HepG2 (cell line): Measurements from ENCODE around the gene FBXL2. TPM values are rescaled to one million over a fixed set of nuclear protein-coding genes. Genes with fewer than 3 reads are reported as not detected.

Source experiments
- ATAC-seq: fragments of 200-7000 bp; cut with Tn5 transposase; 3 replicates; pipeline ENCODE4 v1.9.1; 2020; ENCODE audit warnings: mild to moderate bottlenecking, moderate library complexity
- BruUV-seq: library from RNA; stranded (reverse); fragments of 400-500 nt; replicated peaks from 2 replicates; lab custom pipeline; 2021; lab: Mats Ljungman, UMichigan
- CTCF ChIA-PET: fragments of 300-600 bp; formaldehyde crosslinking; extraction: SDS; loops from one replicate; lab custom pipeline; 2021; ENCODE audit warnings: low total read pairs, inconsistent platforms, low intra/inter-chr PET ratio; lab: Yijun Ruan, JAX
- POLR2A ChIA-PET: fragments of 350-600 bp; sonication (Branson Sonifier 250); formaldehyde crosslinking; loops from one replicate; lab custom pipeline; 2020; ENCODE audit warnings: antibody characterized with exemption, inconsistent platforms; lab: Yijun Ruan, JAX
- DNase-seq: peaks from one replicate; pipeline ENCODE4 v3.0.0-alpha.2; 2015; ENCODE audit warnings: low spot score
- FAIRE-seq: peaks from 3 replicates; lab custom pipeline; 2011; peaks lifted over from hg19 to GRCh38; lab: Jason Lieb, UNC
- H2AFZ ChIP-seq: one replicate; pipeline ENCODE4 v1.6.1; 2011; ENCODE audit warnings: low read length, inconsistent platforms
- H3K27ac ChIP-seq: fragments of 300-600 bp; 3 replicates; pipeline ENCODE4 v1.8.0; 2011; ENCODE audit warnings: mixed run types, mild to moderate bottlenecking, mixed read lengths, low read length, inconsistent platforms; ENCODE audit not compliant: insufficient read depth; ENCODE audit errors: extremely low read length
- H3K27me3 ChIP-seq, 2 experiments: fragments of 200-600 bp in 1 of 2; 2 replicates in 1 of 2; 3 replicates in 1 of 2; pipeline versions ENCODE4 v1.6.0 to v1.8.0; 2011; ENCODE audit warnings: low read length in 2 of 2, mild to moderate bottlenecking in 2 of 2, moderate library complexity in 2 of 2, inconsistent platforms in 1 of 2; ENCODE audit not compliant: insufficient read depth in 2 of 2, control insufficient read depth in 1 of 2
- H3K36me3 ChIP-seq, 2 experiments: fragments of 200-600 bp in 1 of 2; replicated peaks in 1 of 2; 2 replicates in 1 of 2; 3 replicates in 1 of 2; pipeline versions ENCODE4 v1.5.1 to v1.8.0; 2011; ENCODE audit warnings: low read length in 2 of 2, inconsistent platforms in 1 of 2; ENCODE audit not compliant: insufficient read depth in 2 of 2, control insufficient read depth in 1 of 2
- H3K4me1 ChIP-seq: 2 replicates; pipeline ENCODE4 v1.5.1; 2012; ENCODE audit warnings: low read length, inconsistent platforms; ENCODE audit not compliant: insufficient read depth
- H3K4me2 ChIP-seq: 2 replicates; pipeline ENCODE4 v1.6.0; 2011; ENCODE audit warnings: low read depth, low read length, inconsistent platforms
- H3K4me3 ChIP-seq, 3 experiments: fragments of 200-600 bp in 1 of 3; sonication (generic), shearing (Covaris generic) in 1 of 3; replicated peaks in 1 of 3; 2 replicates each; pipeline ENCODE4 v1.5.1; 2011 to 2016; ENCODE audit warnings: low read length in 3 of 3, inconsistent platforms in 2 of 3, low read depth in 2 of 3, mild to moderate bottlenecking in 2 of 3, control low read depth in 1 of 3, mixed read lengths in 1 of 3; ENCODE audit not compliant: insufficient read depth in 1 of 3
- H3K79me2 ChIP-seq: one replicate; pipeline ENCODE4 v1.6.1; 2011; ENCODE audit warnings: low read length, inconsistent platforms; ENCODE audit not compliant: insufficient read depth
- H3K9ac ChIP-seq: 2 replicates; pipeline ENCODE4 v1.6.0; 2011; ENCODE audit warnings: mild to moderate bottlenecking, low read depth, low read length, inconsistent platforms; ENCODE audit not compliant: insufficient read depth
- H3K9me3 ChIP-seq: 2 replicates; pipeline ENCODE4 v1.5.1; 2012; ENCODE audit warnings: mild to moderate bottlenecking, low read length
- H4K20me1 ChIP-seq: 2 replicates; pipeline ENCODE4 v1.6.0; 2011; ENCODE audit warnings: inconsistent platforms, mild to moderate bottlenecking, low read length, moderate library complexity; ENCODE audit not compliant: insufficient read depth
- KAT7 ChIP-seq: IDR thresholded peaks from 2 replicates; pipeline ENCODE4 v1.6.1; 2018; ENCODE audit warnings: borderline replicate concordance, missing compliant biosample characterization
- MTA1 ChIP-seq: sonication (generic); formaldehyde crosslinking; IDR thresholded peaks from 2 replicates; pipeline ENCODE4 v1.4.0; 2020; ENCODE audit warnings: missing genetic modification reagents, mild to moderate bottlenecking, borderline replicate concordance
- ZSCAN30 ChIP-seq: sonication (generic); formaldehyde crosslinking; IDR thresholded peaks from 2 replicates; pipeline ENCODE4 v1.5.0; 2020; ENCODE audit warnings: mild to moderate bottlenecking, missing genetic modification reagents
- in situ Hi-C: cut with HindIII; loops from 2 replicates; pipeline ENCODE4 v1.10.0; 2017; ENCODE audit warnings: low pct_unique_long_range_greater_than_20kb; ENCODE audit not compliant: extremely low pct_ligation_motif_present
- intact Hi-C: fragments of 100-400 bp; cut with micrococcal nuclease; formaldehyde crosslinking; loops from one replicate; pipeline ENCODE4 v1.10.0; 2022; ENCODE audit not compliant: unreplicated experiment
- polyA plus RNA-seq, 8 experiments: library from polyadenylated mRNA; depleted of rRNA in 3 of 8; stranded (reverse) in 7 of 8; unstranded in 1 of 8; fragments of >200 nt; fragmentation: Illumina TruSeq in 4 of 8; extraction: Trizol in 4 of 8; gene quantifications; 2 replicates each; pipeline versions ENCODE4 v1.2.1 to v1.2.3, GENCODE V29; 2011 to 2016; ENCODE audit warnings: low read depth in 4 of 8, missing spikeins in 1 of 8, mixed read lengths in 1 of 8; ENCODE audit not compliant: insufficient read depth in 1 of 8
- total RNA-seq, 5 experiments: library from RNA; depleted of rRNA; stranded (reverse); fragments of >200 nt; fragmentation: Illumina TruSeq; extraction: Trizol; gene quantifications; 2 replicates each; pipeline ENCODE4 v1.2.3, GENCODE V29; 2016; ENCODE audit warnings: low read depth in 1 of 5
- TF ChIP-seq, protein P1 (sequence below): IDR thresholded peaks from 2 replicates; pipeline ENCODE4 v1.6.1; 2012; ENCODE audit warnings: low read length, improper control_type of control experiment

The FBXL2 gene
- total and polyA plus RNA-seq, 2 of the 13 experiments (the other 11 are each of a cell fraction or from before 2014, with no cell fraction given) = 1.8 to 5.0 TPM

DNA sequence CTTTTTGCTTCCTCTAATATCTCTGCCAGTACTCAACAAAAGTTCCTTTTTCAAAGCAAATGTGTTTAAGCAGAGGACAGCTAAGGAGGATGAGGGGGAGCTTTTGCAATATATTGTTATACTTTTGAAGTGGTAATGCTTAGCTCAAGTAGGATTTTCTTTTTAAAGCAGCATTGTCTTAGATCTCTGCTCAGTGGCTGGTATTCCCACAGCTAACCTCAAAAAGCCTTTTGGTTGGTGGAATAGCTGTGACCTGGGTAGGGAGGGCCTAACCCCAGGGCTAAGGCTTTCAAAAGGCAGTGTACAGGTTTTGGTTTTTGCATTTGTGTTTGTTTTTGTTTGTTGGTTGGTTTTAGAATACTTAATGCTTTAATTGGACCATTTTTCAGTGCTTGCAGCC is 86.8 kb downstream of the FBXL2 start:
- in situ Hi-C loops = loop anchor here (25.0 kb wide), 1 partner anchor 402 kb away; the partner anchor contains the start of gene CCR4

More for the DNA sequence above, 86.8 kb downstream of the FBXL2 start:
- H3K79me2 ChIP-seq = no peaks in the 10 kb centered on the region
- no peaks in the 10 kb centered on the region for H3K27me3 ChIP-seq
- no peaks in the 10 kb centered on the region for H3K36me3 ChIP-seq
- intact Hi-C loops = no loop called here
- H3K4me3 ChIP-seq = no peak overlapping the region
- H3K9ac ChIP-seq = no peak overlapping the region
- POLR2A ChIA-PET = no interaction called here
- no TSS peak for BruUV-seq
- H2AFZ ChIP-seq = no peak overlapping the region
- FAIRE-seq (no peak), ATAC-seq (peak; percentile 34; the same call in 1 of the 3 replicates), DNase-seq (no peak)
- CTCF ChIA-PET = no interaction called here
- H3K4me1 ChIP-seq = peaks cover 19% of the 10 kb centered on the region
- no peaks in the 10 kb centered on the region for H4K20me1 ChIP-seq
- no peak overlapping the region for H3K27ac ChIP-seq
- no peak for TF ChIP-seq ZSCAN30 (CRISPR knock-in tag)
- TF ChIP-seq MTA1 = no peak
- no peak for TF ChIP-seq KAT7 (CRISPR knock-in tag)
- TF ChIP-seq, protein P1, sequence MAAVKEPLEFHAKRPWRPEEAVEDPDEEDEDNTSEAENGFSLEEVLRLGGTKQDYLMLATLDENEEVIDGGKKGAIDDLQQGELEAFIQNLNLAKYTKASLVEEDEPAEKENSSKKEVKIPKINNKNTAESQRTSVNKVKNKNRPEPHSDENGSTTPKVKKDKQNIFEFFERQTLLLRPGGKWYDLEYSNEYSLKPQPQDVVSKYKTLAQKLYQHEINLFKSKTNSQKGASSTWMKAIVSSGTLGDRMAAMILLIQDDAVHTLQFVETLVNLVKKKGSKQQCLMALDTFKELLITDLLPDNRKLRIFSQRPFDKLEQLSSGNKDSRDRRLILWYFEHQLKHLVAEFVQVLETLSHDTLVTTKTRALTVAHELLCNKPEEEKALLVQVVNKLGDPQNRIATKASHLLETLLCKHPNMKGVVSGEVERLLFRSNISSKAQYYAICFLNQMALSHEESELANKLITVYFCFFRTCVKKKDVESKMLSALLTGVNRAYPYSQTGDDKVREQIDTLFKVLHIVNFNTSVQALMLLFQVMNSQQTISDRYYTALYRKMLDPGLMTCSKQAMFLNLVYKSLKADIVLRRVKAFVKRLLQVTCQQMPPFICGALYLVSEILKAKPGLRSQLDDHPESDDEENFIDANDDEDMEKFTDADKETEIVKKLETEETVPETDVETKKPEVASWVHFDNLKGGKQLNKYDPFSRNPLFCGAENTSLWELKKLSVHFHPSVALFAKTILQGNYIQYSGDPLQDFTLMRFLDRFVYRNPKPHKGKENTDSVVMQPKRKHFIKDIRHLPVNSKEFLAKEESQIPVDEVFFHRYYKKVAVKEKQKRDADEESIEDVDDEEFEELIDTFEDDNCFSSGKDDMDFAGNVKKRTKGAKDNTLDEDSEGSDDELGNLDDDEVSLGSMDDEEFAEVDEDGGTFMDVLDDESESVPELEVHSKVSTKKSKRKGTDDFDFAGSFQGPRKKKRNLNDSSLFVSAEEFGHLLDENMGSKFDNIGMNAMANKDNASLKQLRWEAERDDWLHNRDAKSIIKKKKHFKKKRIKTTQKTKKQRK = no peak
- no peak overlapping the region for H3K4me2 ChIP-seq
- H3K9me3 ChIP-seq = no peaks in the 10 kb centered on the region
